ENCODE measurements around the gene URB1. TPM values are rescaled to one million over a fixed set of nuclear protein-coding genes. Genes with fewer than 3 reads are reported as not detected.

The URB1 gene
- total and polyA plus RNA-seq, 2 of the 8 experiments (the other 6 are each of a cell fraction or from before 2014, with no cell fraction given), result 8.1 to 28.9 TPM

GRCh38 chr21:32392880-32393676 lies at the start of gene URB1 (continued):
- peak; percentile 89 to 95; a peak in 3 of 4 replicates for TF ChIP-seq SIN3A (conservative IDR thresholded peaks at IDR 0.05 in 1 of 2, IDR thresholded peaks at IDR 0.05 in 1 of 2; ENCODE audit: low read depth in 1 of 2, low read length in 2 of 2)
- TF ChIP-seq NANOG (IDR thresholded peaks at IDR 0.05; ENCODE audit: insufficient read depth, low read depth, low read length, poor library complexity, severe bottlenecking), result no peak
- TF ChIP-seq ATF2 (IDR thresholded peaks at IDR 0.05; ENCODE audit: low read length), result no peak
- TF ChIP-seq E2F6 (IDR thresholded peaks at IDR 0.05), result peak; percentile 74
- TF ChIP-seq MAX (IDR thresholded peaks at IDR 0.05), result peak; percentile 98
- peak; percentile 66 for TF ChIP-seq KDM4A (IDR thresholded peaks at IDR 0.05; ENCODE audit: low read depth, low read length, severe bottlenecking)
- TF ChIP-seq RXRA (IDR thresholded peaks at IDR 0.05; ENCODE audit: insufficient read depth, low read depth, low read length), result no peak
- peak; percentile 80; the same call in 1 of the 2 replicates for TF ChIP-seq GABPA (IDR thresholded peaks at IDR 0.05; ENCODE audit: borderline replicate concordance, insufficient read depth, low read length)
- TF ChIP-seq TBP (IDR thresholded peaks at IDR 0.05; ENCODE audit: low read depth, low read length), result peak; percentile 50; the same call in 1 of the 2 replicates
- no peak for TF ChIP-seq BRCA1 (IDR thresholded peaks at IDR 0.05; ENCODE audit: low read depth, low read length)
- no peak for TF ChIP-seq CBX5 (IDR thresholded peaks at IDR 0.05; ENCODE audit: low read depth, low read length)
- no peak for TF ChIP-seq ZNF274 (IDR thresholded peaks at IDR 0.05; ENCODE audit: borderline replicate concordance, extremely low read depth, low read length)
- TF ChIP-seq HDAC2 (IDR thresholded peaks at IDR 0.05; ENCODE audit: borderline replicate concordance in 1 of 2, low read depth in 2 of 2, low read length in 2 of 2), result 0 out of 4 replicates have a peak, but pooled peaks of 1 of the 2 experiments have one; percentile 33
- peak; percentile 73; the same call in 1 of the 2 replicates for TF ChIP-seq TAF1 (IDR thresholded peaks at IDR 0.05; ENCODE audit: low read depth, low read length)
- peak; percentile 33; the same call in 1 of the 2 replicates for TF ChIP-seq POLR2AphosphoS5 (IDR thresholded peaks at IDR 0.05; ENCODE audit: low read depth, low read length)
- peak; percentile 37; the same call in 1 of the 2 replicates for TF ChIP-seq SP1 (IDR thresholded peaks at IDR 0.05; ENCODE audit: low read depth, low read length)
- no peak for TF ChIP-seq TCF12 (IDR thresholded peaks at IDR 0.05; ENCODE audit: low read depth, low read length)
- peak; percentile 49 for TF ChIP-seq ASH2L (IDR thresholded peaks at IDR 0.05; ENCODE audit: low read length)
- peak in 1 of 2 experiments; percentile 68; a peak in 2 of 3 replicates for TF ChIP-seq POLR2A (IDR thresholded peaks at IDR 0.05; ENCODE audit: control extremely low read depth in 1 of 2, low read depth in 2 of 2, low read length in 2 of 2)
